ENCODE data around the gene INTS7.

DNA sequence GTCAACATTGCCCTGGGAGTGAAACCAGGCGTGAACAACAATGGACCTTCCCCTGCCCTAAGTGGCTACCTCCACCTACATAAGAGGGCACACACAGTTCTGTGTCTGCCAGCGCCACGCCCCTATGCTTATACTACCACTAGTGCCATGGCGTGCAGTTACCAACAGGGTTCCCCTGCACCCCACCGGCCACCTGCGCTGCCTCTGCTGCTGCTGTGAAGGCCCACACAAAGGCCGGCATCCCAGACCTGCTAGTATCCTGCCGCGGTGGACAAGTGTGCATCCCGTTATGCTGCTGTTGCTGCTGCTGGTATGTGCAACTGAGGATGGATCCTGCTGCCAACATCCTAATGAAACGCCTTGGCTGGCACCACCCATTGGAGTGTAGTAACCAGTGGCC, 75.7 kb downstream of the INTS7 start:
- TF ChIP-seq, protein P1, sequence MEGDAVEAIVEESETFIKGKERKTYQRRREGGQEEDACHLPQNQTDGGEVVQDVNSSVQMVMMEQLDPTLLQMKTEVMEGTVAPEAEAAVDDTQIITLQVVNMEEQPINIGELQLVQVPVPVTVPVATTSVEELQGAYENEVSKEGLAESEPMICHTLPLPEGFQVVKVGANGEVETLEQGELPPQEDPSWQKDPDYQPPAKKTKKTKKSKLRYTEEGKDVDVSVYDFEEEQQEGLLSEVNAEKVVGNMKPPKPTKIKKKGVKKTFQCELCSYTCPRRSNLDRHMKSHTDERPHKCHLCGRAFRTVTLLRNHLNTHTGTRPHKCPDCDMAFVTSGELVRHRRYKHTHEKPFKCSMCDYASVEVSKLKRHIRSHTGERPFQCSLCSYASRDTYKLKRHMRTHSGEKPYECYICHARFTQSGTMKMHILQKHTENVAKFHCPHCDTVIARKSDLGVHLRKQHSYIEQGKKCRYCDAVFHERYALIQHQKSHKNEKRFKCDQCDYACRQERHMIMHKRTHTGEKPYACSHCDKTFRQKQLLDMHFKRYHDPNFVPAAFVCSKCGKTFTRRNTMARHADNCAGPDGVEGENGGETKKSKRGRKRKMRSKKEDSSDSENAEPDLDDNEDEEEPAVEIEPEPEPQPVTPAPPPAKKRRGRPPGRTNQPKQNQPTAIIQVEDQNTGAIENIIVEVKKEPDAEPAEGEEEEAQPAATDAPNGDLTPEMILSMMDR (IDR thresholded peaks at IDR 0.05 in 2 of 3, conservative IDR thresholded peaks at IDR 0.05 in 1 of 3; ENCODE audit: insufficient read depth in 2 of 3, low read depth in 1 of 3, low read length in 3 of 3): no peak
- TF ChIP-seq CEBPB (tag; IDR thresholded peaks at IDR 0.05) (no peak), SMAD3 (CRISPR knock-in tag; conservative IDR thresholded peaks at IDR 0.05) (no peak)

Measured in K562 (cell line).